ENCODE results near the gene WEE2.
"Not testable (repeated sequence)": the region's sequence is repeated elsewhere in the genome, so short reads cannot be mapped to it uniquely, and the experiment has no call there.

WEE2 gene

DNA sequence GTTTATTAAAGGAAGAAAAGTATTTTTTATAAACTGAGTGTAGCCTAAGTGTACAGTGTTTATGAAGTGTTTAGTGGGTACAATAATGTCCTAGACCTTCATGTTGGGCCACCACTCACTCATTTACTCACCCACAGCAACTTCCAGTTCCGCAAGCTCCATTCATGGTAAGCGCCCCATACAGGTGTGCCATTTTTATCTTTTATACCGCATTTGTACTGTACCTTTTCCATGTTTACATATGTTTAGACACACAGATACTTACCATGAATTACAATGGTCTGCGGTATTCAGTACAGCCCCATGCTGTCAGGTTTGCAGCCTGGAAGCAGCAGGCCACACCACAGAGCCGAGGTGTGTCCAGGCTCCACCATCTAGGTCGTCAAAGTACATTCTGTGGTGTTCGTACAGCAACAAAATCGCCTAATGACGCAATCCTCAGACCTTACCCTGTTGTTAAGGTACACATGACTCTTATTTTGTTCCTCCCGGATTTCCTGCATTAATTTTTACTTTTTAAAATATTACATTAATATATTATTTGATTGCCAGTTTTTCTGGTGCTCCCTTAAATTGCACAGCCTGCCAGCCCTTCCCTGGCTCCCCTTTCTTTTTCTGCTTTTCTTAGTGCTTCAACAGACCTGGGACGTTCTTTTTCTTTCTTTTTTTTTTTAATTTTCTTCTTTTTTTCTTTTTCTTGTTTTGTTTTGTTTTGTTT lies 29.1 kb downstream of the WEE2 start:
- no peak for DNase-seq (ENCODE audit: low spot score)
- TF ChIP-seq, protein P1, sequence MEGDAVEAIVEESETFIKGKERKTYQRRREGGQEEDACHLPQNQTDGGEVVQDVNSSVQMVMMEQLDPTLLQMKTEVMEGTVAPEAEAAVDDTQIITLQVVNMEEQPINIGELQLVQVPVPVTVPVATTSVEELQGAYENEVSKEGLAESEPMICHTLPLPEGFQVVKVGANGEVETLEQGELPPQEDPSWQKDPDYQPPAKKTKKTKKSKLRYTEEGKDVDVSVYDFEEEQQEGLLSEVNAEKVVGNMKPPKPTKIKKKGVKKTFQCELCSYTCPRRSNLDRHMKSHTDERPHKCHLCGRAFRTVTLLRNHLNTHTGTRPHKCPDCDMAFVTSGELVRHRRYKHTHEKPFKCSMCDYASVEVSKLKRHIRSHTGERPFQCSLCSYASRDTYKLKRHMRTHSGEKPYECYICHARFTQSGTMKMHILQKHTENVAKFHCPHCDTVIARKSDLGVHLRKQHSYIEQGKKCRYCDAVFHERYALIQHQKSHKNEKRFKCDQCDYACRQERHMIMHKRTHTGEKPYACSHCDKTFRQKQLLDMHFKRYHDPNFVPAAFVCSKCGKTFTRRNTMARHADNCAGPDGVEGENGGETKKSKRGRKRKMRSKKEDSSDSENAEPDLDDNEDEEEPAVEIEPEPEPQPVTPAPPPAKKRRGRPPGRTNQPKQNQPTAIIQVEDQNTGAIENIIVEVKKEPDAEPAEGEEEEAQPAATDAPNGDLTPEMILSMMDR (IDR thresholded peaks at IDR 0.05; ENCODE audit: extremely low read depth, missing control alignments): no peak

DNA sequence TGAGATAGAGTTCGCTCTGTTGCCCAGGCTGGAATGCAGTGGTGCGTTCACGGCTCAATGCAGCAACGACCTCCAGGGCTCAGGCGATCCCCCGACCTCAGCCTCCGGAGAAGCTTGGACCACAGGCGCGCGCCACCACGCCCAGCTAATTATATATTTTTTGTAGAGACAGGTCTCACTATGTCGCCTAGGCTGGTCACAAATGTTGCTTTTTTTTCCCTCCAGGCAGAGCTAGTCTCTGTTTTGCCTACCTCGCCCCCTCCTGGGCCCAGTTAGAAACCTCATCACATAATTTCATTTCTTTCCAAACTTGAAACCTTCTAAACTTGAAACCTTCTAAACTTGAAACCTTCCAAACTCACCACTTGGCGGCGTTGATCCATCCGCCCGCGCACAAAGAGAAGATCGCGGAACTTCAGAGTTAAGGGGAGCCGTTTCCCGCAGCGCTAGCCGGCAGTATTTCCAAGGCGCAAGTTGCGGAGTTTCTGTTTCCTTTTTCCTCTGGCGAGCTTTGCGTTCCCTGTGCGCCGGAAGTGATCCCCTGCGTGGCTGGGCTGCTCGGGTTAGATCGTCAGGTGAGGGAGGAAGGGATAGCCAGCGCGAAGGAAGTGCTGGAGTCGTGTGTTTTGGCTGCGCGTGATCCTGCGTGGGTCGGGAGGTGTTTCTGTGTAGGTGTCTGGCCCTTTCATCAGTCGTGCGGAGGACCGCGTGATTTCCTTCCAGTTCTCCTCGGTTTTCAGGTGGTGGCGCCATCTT lies 29.9 kb downstream of the WEE2 start, which contains the start of gene SSBP1:
Gene SSBP1 (plus strand): TSS at position 523 of the 756 bp plus-strand sequence. CDS start 809 bp downstream, outside the sequence.
- TF ChIP-seq, protein P1 (IDR thresholded peaks at IDR 0.05; ENCODE audit: extremely low read depth, missing control alignments): peak; percentile 55
- DNase-seq (ENCODE audit: low spot score): peak; percentile 81

DNA sequence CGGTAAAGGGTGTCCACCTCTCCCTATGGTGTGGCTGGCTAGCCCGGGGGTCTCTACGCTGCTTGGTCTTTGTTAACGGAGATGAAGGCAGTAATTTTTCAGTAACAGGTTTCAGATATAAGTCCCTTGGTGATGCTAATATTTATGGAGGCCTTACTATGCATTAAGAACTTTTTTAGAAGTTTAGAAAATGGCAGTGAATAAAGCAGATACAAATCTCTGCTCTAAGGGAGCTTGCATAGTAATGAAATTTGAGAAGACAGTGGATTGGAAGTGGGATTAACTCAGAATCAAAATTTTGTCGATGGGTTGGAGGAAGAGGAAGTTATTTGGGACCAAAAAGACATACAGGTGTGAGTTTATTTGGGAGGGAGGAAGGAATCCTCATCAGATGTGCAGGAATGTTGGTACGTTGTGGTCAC lies 30.4 kb downstream of the WEE2 start:
- no peak for DNase-seq (ENCODE audit: low spot score)
- TF ChIP-seq, protein P1 (IDR thresholded peaks at IDR 0.05; ENCODE audit: extremely low read depth, missing control alignments): no peak

DNA sequence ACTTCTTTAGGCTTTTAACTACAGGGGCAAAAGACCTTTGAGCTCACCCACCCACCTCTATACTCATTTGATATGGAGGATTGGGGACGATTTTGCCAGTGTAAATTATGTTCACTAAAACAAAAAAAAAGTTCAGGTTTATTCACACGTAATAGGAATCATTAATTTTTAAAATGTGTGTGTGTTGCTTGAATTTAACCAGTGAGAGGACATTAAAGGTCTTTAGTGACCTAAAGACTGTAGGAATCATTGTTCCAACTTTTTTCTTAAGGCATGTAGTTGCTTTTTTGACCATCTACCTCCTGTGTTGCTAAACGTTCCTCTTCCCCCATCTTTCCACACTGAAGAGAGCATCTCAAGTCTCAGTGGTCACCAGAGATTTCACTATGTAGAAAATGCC lies 31.1 kb downstream of the WEE2 start:
- no peak for DNase-seq (ENCODE audit: low spot score)

DNA sequence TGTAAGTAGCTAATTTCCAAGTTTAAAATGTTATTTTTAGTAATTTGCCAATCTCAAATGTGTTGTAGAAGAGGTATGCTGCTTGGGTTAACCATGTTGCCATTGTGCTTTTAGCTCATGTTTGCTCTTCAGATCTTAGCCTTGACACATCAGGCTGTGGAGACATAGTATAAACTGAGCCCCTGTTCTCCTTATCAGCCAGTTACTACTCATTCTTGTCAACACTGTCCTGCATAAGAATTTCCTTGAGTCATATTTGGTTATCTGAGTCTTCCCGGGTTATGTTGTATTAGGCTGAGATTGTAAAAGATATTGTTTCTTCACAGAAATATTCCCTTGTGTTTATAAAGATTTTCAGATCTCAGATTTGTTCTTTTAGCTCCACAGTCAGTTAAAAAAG lies 34.1 kb downstream of the WEE2 start:
- TF ChIP-seq, protein P1 (IDR thresholded peaks at IDR 0.05; ENCODE audit: extremely low read depth, missing control alignments): no peak
- no peak for DNase-seq (ENCODE audit: low spot score)

More for the DNA sequence above, 31.1 kb downstream of the WEE2 start:
- TF ChIP-seq, protein P1 (IDR thresholded peaks at IDR 0.05; ENCODE audit: extremely low read depth, missing control alignments): no peak

DNA sequence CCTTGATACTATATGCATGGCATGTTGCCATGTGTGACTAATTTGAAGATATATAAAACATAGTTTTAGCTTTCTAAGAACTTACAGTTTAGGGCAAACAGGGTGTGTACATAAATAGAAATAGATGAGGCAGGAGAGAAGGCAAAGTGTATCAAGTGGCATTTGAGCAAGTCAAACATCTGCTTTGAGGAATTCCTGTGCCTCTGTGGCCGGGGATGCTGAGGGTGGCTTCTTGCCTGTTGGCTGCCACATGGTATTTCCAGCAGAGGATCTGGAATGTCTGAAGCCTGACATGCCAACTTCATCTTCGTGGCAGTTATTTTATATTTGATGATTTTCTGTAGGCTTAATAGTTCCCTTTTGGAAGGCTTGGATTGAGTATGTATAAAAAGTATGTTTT lies 36.0 kb downstream of the WEE2 start:
- TF ChIP-seq, protein P1 (IDR thresholded peaks at IDR 0.05; ENCODE audit: extremely low read depth, missing control alignments): no peak
- DNase-seq (ENCODE audit: low spot score): no peak

DNA sequence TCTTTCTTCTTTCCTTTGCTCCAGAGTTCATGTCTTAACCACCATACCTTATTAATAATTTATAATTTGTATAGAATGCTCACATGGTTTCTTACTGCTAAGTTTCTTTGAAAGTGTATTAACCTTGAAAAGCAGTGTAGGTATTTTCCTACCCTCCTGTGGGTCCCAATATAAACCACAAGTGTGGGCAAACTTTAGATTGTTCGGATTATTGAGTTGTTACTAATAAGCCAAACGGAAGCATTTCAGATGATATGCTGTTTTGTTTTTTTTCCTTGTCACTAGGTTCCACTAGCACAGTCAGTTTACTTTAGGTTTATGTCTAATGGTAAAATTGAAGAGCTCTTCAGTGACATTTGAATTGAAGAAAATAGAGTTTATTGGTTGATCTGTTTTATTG lies 40.2 kb downstream of the WEE2 start:
- TF ChIP-seq, protein P1 (IDR thresholded peaks at IDR 0.05; ENCODE audit: extremely low read depth, missing control alignments): no peak
- DNase-seq (ENCODE audit: low spot score): no peak

DNA sequence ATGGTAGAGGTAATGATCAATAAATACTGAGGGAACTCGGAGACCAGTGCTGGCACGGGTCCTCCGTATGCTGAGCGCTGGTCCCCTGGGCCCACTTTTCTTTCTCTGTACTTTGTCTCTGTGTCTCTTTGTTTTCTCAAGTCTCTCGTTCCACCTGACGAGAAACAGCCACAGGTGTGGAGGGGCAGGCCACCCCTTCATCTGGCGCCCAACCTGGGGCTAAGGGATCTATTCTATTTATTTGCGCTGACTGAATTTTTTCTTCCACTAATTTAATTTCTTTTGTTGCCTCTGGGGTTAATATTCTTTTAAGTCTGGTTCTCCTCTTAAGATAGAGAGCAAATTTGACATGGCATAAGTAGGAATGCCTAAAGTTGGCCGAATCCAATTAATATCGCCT lies 43.8 kb downstream of the WEE2 start:
- not testable (repeated sequence) for DNase-seq (ENCODE audit: low spot score)
